A549 (cell line): ENCODE data around the gene ARHGAP22. TPM values are rescaled to one million over a fixed set of nuclear protein-coding genes. Genes with fewer than 3 reads are reported as not detected.

ENCODE experiments used
- ATAC-seq, 2 experiments: fragments of 200-7000 bp in 1 of 2; fragments of >200 bp in 1 of 2; cut with Nextera tagmentation in 1 of 2; cut with Tn5 transposase in 1 of 2; 3 replicates each; pipeline versions ENCODE4 v1.8.0 to v1.9.1; 2018 to 2020; ENCODE audit warnings: mild to moderate bottlenecking in 1 of 2, moderate library complexity in 1 of 2
- CTCF ChIA-PET: fragments of 300-600 bp; sonication (Branson Sonifier 250); formaldehyde crosslinking; extraction: SDS; loops from one replicate; lab custom pipeline; 2021; ENCODE audit warnings: antibody characterized with exemption, inconsistent platforms; lab: Yijun Ruan, JAX
- POLR2A ChIA-PET: fragments of 350-600 bp; formaldehyde crosslinking; extraction: SDS; loops from one replicate; lab custom pipeline; 2021; ENCODE audit warnings: antibody characterized with exemption, inconsistent platforms; lab: Yijun Ruan, JAX
- DNase-seq, 2 experiments: peaks; one replicate each; pipeline versions ENCODE4 v3.0.0 to v3.0.0-alpha.2; 2011 to 2016; ENCODE audit warnings: low read depth in 1 of 2, low spot score in 1 of 2
- FAIRE-seq: peaks from 2 replicates; lab custom pipeline; 2011; peaks lifted over from hg19 to GRCh38; lab: Jason Lieb, UNC
- H3K27ac ChIP-seq, 2 experiments: fragments of >200 bp; sonication (Bioruptor Twin); formaldehyde crosslinking; 3 replicates each; pipeline ENCODE4 v1.5.1; 2016 to 2017
- H3K4me1 ChIP-seq: fragments of >200 bp; sonication (Bioruptor Twin); formaldehyde crosslinking; 3 replicates; pipeline ENCODE4 v1.6.1; 2016
- H3K4me2 ChIP-seq: fragments of >200 bp; sonication (Bioruptor Twin); formaldehyde crosslinking; 3 replicates; pipeline ENCODE4 v1.6.1; 2016
- H3K4me3 ChIP-seq: fragments of >200 bp; sonication (Bioruptor Twin); formaldehyde crosslinking; 3 replicates; pipeline ENCODE4 v1.5.1; 2016
- H3K9me3 ChIP-seq: fragments of >200 bp; sonication (Bioruptor Twin); formaldehyde crosslinking; 3 replicates; pipeline ENCODE4 v1.6.1; 2016
- CBX2 ChIP-seq: fragments of 200-600 bp; sonication (generic); IDR thresholded peaks from 2 replicates; pipeline ENCODE4 v1.6.1; 2016; ENCODE audit warnings: low read depth, mild to moderate bottlenecking, borderline replicate concordance
- CBX8 ChIP-seq: fragments of 200-600 bp; sonication (generic); IDR thresholded peaks from 2 replicates; pipeline ENCODE4 v1.6.1; 2016
- CHD2 ChIP-seq: fragments of 150-350 bp; IDR thresholded peaks from 2 replicates; pipeline ENCODE4 v1.6.1; 2014; ENCODE audit warnings: low read length; ENCODE audit not compliant: partially characterized antibody
- EHF ChIP-seq: fragments of 250-450 bp; sonication (Bioruptor Pico); IDR thresholded peaks from 2 replicates; pipeline ENCODE4 v1.5.0; 2020; ENCODE audit warnings: mild to moderate bottlenecking
- EHMT2 ChIP-seq: fragments of 200-600 bp; sonication (generic); IDR thresholded peaks from 2 replicates; pipeline ENCODE4 v1.6.1; 2016; ENCODE audit warnings: antibody characterized with exemption, low read depth, mild to moderate bottlenecking, moderate library complexity
- ESRRA ChIP-seq: fragments of 150-350 bp; IDR thresholded peaks from 2 replicates; pipeline ENCODE4 v1.6.1; 2014; ENCODE audit warnings: mild to moderate bottlenecking, low read length, borderline replicate concordance
- FOSB ChIP-seq: fragments of 250-450 bp; sonication (Bioruptor Pico); IDR thresholded peaks from 2 replicates; pipeline ENCODE4 v1.5.0; 2020; ENCODE audit warnings: mild to moderate bottlenecking, moderate library complexity
- FOXS1 ChIP-seq: fragments of 250-450 bp; sonication (Bioruptor Pico); IDR thresholded peaks from 2 replicates; pipeline ENCODE4 v1.5.0; 2020; ENCODE audit warnings: mild to moderate bottlenecking, moderate library complexity
- GATA3 ChIP-seq: IDR thresholded peaks from 2 replicates; pipeline ENCODE4 v1.6.1; 2012; ENCODE audit warnings: borderline replicate concordance
- HDAC2 ChIP-seq: fragments of 200-600 bp; sonication (generic); IDR thresholded peaks from 2 replicates; pipeline ENCODE4 v1.6.1; 2016
- HES2 ChIP-seq: fragments of >200 bp; sonication (Bioruptor Twin); formaldehyde crosslinking; IDR thresholded peaks from 2 replicates; pipeline ENCODE4 v1.6.1; 2016
- HOXA7 ChIP-seq: fragments of 250-450 bp; sonication (Bioruptor Pico); IDR thresholded peaks from 2 replicates; pipeline ENCODE4 v1.5.0; 2020; ENCODE audit warnings: mild to moderate bottlenecking, moderate library complexity
- HOXB5 ChIP-seq: fragments of 250-450 bp; sonication (Bioruptor Pico); IDR thresholded peaks from 2 replicates; pipeline ENCODE4 v1.5.0; 2020; ENCODE audit warnings: mild to moderate bottlenecking, moderate library complexity
- JUN ChIP-seq, 2 experiments: fragments of >200 bp; sonication (Bioruptor Twin); formaldehyde crosslinking; IDR thresholded peaks; 2 replicates in 1 of 2; 3 replicates in 1 of 2; pipeline ENCODE4 v1.6.1; 2016 to 2017
- JUNB ChIP-seq: fragments of >200 bp; sonication (Bioruptor Twin); formaldehyde crosslinking; IDR thresholded peaks from 2 replicates; pipeline ENCODE4 v1.6.1; 2016
- KDM1A ChIP-seq: fragments of 200-600 bp; sonication (generic); IDR thresholded peaks from 2 replicates; pipeline ENCODE4 v1.6.1; 2016; ENCODE audit warnings: low read depth, mild to moderate bottlenecking
- KDM5A ChIP-seq: fragments of 200-600 bp; sonication (generic); IDR thresholded peaks from 2 replicates; pipeline ENCODE4 v1.6.1; 2016; ENCODE audit warnings: antibody characterized with exemption, mild to moderate bottlenecking
- MAFK ChIP-seq: fragments of 450-650 bp; IDR thresholded peaks from 2 replicates; pipeline ENCODE4 v1.6.1; 2014; ENCODE audit not compliant: partially characterized antibody
- MAZ ChIP-seq: fragments of 150-350 bp; IDR thresholded peaks from 2 replicates; pipeline ENCODE4 v1.6.1; 2014; ENCODE audit warnings: antibody characterized with exemption, low read depth, low read length, borderline replicate concordance
- MYC ChIP-seq: IDR thresholded peaks from 2 replicates; pipeline ENCODE4 v1.6.1; 2012; ENCODE audit warnings: mild to moderate bottlenecking, inconsistent platforms, low read length, improper control_type of control experiment, borderline replicate concordance
- NR3C1 ChIP-seq: fragments of >200 bp; sonication (Bioruptor Twin); formaldehyde crosslinking; IDR thresholded peaks from 3 replicates; pipeline ENCODE4 v1.6.1; 2017
- PBX3 ChIP-seq: IDR thresholded peaks from 2 replicates; pipeline ENCODE4 v1.6.1; 2012
- POLR2AphosphoS2 ChIP-seq: conservative IDR thresholded peaks from 2 replicates; pipeline ENCODE4 v1.6.1; 2012; ENCODE audit warnings: low read length, improper control_type of control experiment, inconsistent platforms
- RCOR1 ChIP-seq: fragments of 150-350 bp; IDR thresholded peaks from 2 replicates; pipeline ENCODE4 v1.6.1; 2014; ENCODE audit warnings: antibody characterized with exemption, low read length, low read depth
- RNF2 ChIP-seq: fragments of 200-600 bp; sonication (generic); IDR thresholded peaks from 2 replicates; pipeline ENCODE4 v1.6.1; 2016; ENCODE audit warnings: low read depth, mild to moderate bottlenecking, antibody characterized with exemption, moderate library complexity, borderline replicate concordance
- SMC3 ChIP-seq: fragments of >200 bp; sonication (Bioruptor Twin); formaldehyde crosslinking; IDR thresholded peaks from 3 replicates; pipeline ENCODE4 v1.6.1; 2018; ENCODE audit warnings: inconsistent platforms
- TFCP2L1 ChIP-seq: fragments of 250-450 bp; sonication (Bioruptor Pico); IDR thresholded peaks from 2 replicates; pipeline ENCODE4 v1.5.0; 2021; ENCODE audit warnings: mild to moderate bottlenecking
- TP53 ChIP-seq: fragments of 250-450 bp; sonication (Bioruptor Pico); IDR thresholded peaks from 2 replicates; pipeline ENCODE4 v1.5.0; 2021; ENCODE audit warnings: mild to moderate bottlenecking, moderate library complexity
- ZC3H11A ChIP-seq: fragments of 450-650 bp; IDR thresholded peaks from 2 replicates; pipeline ENCODE4 v1.6.1; 2014; ENCODE audit warnings: antibody characterized with exemption, mild to moderate bottlenecking
- ZNF302 ChIP-seq: fragments of 250-450 bp; sonication (Bioruptor Pico); IDR thresholded peaks from 2 replicates; pipeline ENCODE4 v1.9.0; 2021; ENCODE audit warnings: inconsistent platforms, mild to moderate bottlenecking, moderate library complexity
- WGBS: methylation state at CpG from one replicate; pipeline ENCODE4 v1.1.6; 2017; ENCODE audit errors: missing lambda C conversion rate; 5-methylcytosine and 5-hydroxymethylcytosine counted together
- polyA plus RNA-seq, 4 experiments: library from polyadenylated mRNA; depleted of rRNA in 3 of 4; stranded (reverse); fragments of >200 nt; fragmentation: RNase III in 1 of 4; extraction: RNeasy Plus Mini Kit Qiagen cat#74134 plus additional on column Dnase treatment in 1 of 4; gene quantifications; 2 replicates in 3 of 4; 3 replicates in 1 of 4; pipeline ENCODE4 v1.2.3, GENCODE V29; 2011 to 2017
- TF ChIP-seq, protein P1 (sequence below): IDR thresholded peaks from 2 replicates; pipeline ENCODE4 v1.6.1; 2012; ENCODE audit warnings: low read depth, borderline replicate concordance

Gene ARHGAP22
- polyA plus RNA-seq, 2 of the 4 experiments (the other 2 are of a cell fraction): 1.9 to 3.2 TPM

GRCh38 chr10:48568131-48568530, 36.7 kb downstream of the ARHGAP22 start:
- no peak overlapping the region for H3K27ac ChIP-seq
- ChIA-PET POLR2A (no interaction called here), CTCF (interaction anchor here (1.1 to 3.9 kb wide), 4 partner anchors 11 to 88 kb away, joined by 3 to 17 read pairs (median 6); no protein-coding TSS in a partner anchor)
- H3K4me3 ChIP-seq: no peak overlapping the region
- WGBS: 73% methylated on average over 4 of the region's 4 CpGs
- FAIRE-seq: no peak
- no peaks in the 10 kb centered on the region for H3K4me1 ChIP-seq
- TF ChIP-seq POLR2AphosphoS2 (no peak), FOSB (CRISPR knock-in tag) (no peak), HDAC2 (no peak), HES2 (no peak), JUNB (no peak), RCOR1 (no peak), CBX2 (no peak), MAFK (no peak), JUN (IDR thresholded peaks at IDR 0.05) (no peak), ZC3H11A (no peak), ZNF302 (CRISPR knock-in tag) (no peak), GATA3 (no peak), KDM5A (no peak), EHMT2 (no peak), PBX3 (no peak), SMC3 (no peak)
- TF ChIP-seq, protein P1, sequence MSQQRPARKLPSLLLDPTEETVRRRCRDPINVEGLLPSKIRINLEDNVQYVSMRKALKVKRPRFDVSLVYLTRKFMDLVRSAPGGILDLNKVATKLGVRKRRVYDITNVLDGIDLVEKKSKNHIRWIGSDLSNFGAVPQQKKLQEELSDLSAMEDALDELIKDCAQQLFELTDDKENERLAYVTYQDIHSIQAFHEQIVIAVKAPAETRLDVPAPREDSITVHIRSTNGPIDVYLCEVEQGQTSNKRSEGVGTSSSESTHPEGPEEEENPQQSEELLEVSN: no peak
- TF ChIP-seq, all 56 proteins: peak for 0
- DNase-seq (no peak), ATAC-seq (no peak)
- Histone ChIP-seq H3K4me2 (no peak overlapping the region), H3K9me3 (no peaks in the 10 kb centered on the region)

DNA sequence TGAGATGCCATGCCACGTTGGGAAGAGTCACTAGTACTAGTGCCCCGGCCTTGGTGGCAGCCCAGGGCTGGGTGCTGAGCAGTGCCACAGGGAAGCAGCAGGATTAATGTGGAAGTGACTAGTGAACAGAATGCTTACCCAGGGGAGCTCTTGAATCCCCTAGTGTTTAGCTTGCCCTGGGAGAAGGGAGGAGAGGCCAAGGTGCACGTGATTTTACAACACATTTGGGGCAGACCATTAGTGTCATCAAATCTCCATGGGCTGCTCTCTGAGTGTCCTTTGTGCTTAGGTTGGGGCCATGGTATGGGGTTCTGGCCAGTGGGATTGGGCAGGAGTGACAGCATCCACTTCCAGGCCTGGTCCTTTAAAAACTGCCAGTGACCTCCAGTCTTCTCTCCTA, 37.5 kb downstream of the ARHGAP22 start:
- TF ChIP-seq PBX3 (no peak), ZC3H11A (no peak), HOXA7 (no peak)
- CTCF ChIA-PET: interaction anchor here (1.1 to 3.9 kb wide), 5 partner anchors 10 to 90 kb away, joined by 3 to 17 read pairs (median 4); no protein-coding TSS in a partner anchor
- Histone ChIP-seq H3K27ac (no peak overlapping the region), H3K4me2 (no peak overlapping the region), H3K9me3 (no peaks in the 10 kb centered on the region), H3K4me3 (no peak overlapping the region), H3K4me1 (no peaks in the 10 kb centered on the region)
- 48% methylated on average over 3 of the region's 3 CpGs for WGBS
- ATAC-seq: no peak
- FAIRE-seq: no peak
- POLR2A ChIA-PET: no interaction called here
- DNase-seq: no peak

DNA sequence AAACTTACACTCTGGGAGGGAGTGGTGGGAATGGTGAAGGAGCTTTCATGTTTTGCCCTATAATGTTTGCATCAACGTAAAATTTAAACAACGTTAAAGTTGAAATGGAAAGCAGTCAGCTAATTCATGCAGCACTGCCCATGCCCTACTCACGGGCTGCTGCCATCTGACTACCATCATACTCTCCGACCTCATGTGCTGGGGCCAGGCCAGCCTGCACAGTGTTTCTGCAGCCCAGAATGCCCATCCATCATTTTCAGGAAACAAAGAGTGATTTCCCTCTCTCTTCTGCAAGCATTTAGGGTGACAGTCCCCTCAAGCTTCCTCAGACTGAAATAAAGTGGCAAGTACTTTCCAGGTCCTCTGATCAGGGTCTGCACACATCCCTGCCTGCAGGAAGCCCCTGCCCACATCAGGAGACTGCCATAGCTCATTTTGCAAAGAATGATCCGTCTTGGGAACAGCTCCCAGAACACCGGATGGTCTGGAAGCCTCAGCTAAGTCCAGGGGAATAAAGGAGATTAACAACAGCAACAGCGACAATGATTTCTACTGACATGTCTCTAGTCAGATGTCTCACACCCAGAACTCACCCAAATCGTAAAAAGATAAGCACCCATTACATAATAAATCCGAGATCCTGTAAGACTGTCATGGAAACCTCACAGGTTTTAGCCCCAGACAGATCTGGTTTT, 40.3 kb downstream of the ARHGAP22 start:
- WGBS: 67% methylated on average over 9 of the region's 9 CpGs
- POLR2A ChIA-PET: no interaction called here
- TF ChIP-seq KDM1A (no peak), MYC (no peak), FOXS1 (CRISPR knock-in tag) (no peak), CHD2 (no peak), NR3C1 (no peak), ZNF302 (CRISPR knock-in tag) (no peak), TFCP2L1 (CRISPR knock-in tag) (no peak), TP53 (no peak), ZC3H11A (no peak), ESRRA (no peak), RNF2 (no peak), CBX8 (no peak), CBX2 (no peak), HOXB5 (CRISPR knock-in tag) (no peak), EHF (no peak), MAZ (no peak)
- TF ChIP-seq, protein P1: no peak

More for the DNA sequence above, 40.3 kb downstream of the ARHGAP22 start:
- Histone ChIP-seq H3K4me2 (no peak overlapping the region), H3K27ac (no peak overlapping the region), H3K4me3 (no peak overlapping the region), H3K9me3 (no peaks in the 10 kb centered on the region), H3K4me1 (no peaks in the 10 kb centered on the region)
- DNase-seq (no peak), ATAC-seq (no peak), FAIRE-seq (no peak)
- CTCF ChIA-PET: interaction anchor here (1.0 to 3.9 kb wide), 5 partner anchors 12 to 91 kb away, joined by 4 to 17 read pairs (median 5); no protein-coding TSS in a partner anchor
